Peyer's patch (tissue), 4 donors: Measurements from ENCODE around the gene KREMEN1. TPM values are rescaled to one million over a fixed set of nuclear protein-coding genes. Genes with fewer than 3 reads are reported as not detected.

Source experiments
- DNase-seq, 3 donors: peaks; one replicate each; pipeline ENCODE4 v3.0.0-alpha.2; 2017 to 2019
- H3K27ac ChIP-seq, 4 donors: fragments of 200-600 bp; sonication (generic); one replicate each; pipeline ENCODE4 v1.5.1; 2016 to 2019
- H3K27me3 ChIP-seq, 2 donors: fragments of 200-600 bp; sonication (generic); one replicate each; pipeline ENCODE4 v1.5.1; 2019
- H3K36me3 ChIP-seq, 3 donors: fragments of 200-600 bp; sonication (generic); one replicate each; pipeline ENCODE4 v1.5.1; 2016 to 2019
- H3K4me1 ChIP-seq, 4 donors: fragments of 200-600 bp; sonication (generic); one replicate each; pipeline ENCODE4 v1.5.1; 2016 to 2019
- H3K4me3 ChIP-seq, 4 donors: fragments of 200-600 bp; sonication (generic); 1 replicate in 3 of 4; 2 replicates in 1 of 4; pipeline ENCODE4 v1.5.1; 2016 to 2019; ENCODE audit warnings: mild to moderate bottlenecking in 1 of 4
- H3K9me3 ChIP-seq, 4 donors: fragments of 200-600 bp; sonication (generic); one replicate each; pipeline ENCODE4 v1.5.1; 2016 to 2019; ENCODE audit warnings: mild to moderate bottlenecking in 1 of 4
- POLR2A ChIP-seq, 2 donors: fragments of 450-650 bp; IDR thresholded peaks; one replicate each; pipeline ENCODE4 v1.5.1; 2017; ENCODE audit warnings: antibody characterized with exemption in 2 of 2, mild to moderate bottlenecking in 2 of 2, moderate library complexity in 2 of 2
- total RNA-seq, 4 donors: library from RNA; depleted of rRNA; stranded (reverse); fragments of >200 nt; gene quantifications; one replicate each; pipeline ENCODE4 v1.1.0, GENCODE V29; 2016
- TF ChIP-seq, protein P1 (sequence below), 6 experiments: fragments of 450-650 bp in 4 of 6; fragments of 200-600 bp in 2 of 6; sonication (generic) in 1 of 6; IDR thresholded peaks; one replicate each; pipeline ENCODE4 v1.5.1; 2017 to 2019; ENCODE audit warnings: antibody characterized with exemption in 6 of 6, mild to moderate bottlenecking in 3 of 6, moderate library complexity in 1 of 6

The KREMEN1 gene, protein sequence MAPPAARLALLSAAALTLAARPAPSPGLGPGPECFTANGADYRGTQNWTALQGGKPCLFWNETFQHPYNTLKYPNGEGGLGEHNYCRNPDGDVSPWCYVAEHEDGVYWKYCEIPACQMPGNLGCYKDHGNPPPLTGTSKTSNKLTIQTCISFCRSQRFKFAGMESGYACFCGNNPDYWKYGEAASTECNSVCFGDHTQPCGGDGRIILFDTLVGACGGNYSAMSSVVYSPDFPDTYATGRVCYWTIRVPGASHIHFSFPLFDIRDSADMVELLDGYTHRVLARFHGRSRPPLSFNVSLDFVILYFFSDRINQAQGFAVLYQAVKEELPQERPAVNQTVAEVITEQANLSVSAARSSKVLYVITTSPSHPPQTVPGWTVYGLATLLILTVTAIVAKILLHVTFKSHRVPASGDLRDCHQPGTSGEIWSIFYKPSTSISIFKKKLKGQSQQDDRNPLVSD
- 10 to 100 TPM in 3 of 4 donors, 1 to 10 TPM in 1; 8.2 to 32.2 (median 16.1) TPM for total RNA-seq

DNA sequence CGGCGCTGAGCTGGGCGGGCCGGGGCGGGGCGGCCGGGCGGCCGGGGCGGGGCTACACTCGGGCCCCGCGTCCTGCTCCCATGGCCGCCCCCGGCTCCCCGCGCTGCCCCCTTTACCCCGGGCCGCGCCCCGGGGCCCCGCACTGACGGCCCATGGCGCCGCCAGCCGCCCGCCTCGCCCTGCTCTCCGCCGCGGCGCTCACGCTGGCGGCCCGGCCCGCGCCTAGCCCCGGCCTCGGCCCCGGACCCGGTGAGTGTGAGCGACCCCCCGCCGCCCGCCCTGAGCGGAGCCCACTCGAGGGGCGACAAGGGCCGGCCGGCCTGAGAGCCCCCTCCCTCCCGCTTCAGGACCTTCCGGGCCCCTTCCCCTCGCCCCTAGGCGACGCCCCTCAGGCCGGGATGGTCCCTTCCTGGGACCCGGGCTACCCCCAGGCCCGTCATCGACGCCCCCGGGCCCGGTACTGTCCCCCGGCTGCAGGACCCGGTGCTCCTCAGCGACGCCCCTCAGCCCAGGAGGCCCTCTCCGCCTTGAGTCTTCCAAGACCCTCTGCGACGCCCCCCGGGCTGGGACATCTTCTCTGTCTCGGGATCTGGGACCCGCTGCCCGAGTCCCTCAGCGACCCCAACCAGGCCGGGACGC, at the start of gene KREMEN1:
Gene KREMEN1 (plus strand): TSS at position 57 of the 639 bp plus-strand sequence. CDS start 96 bp downstream, at position 153.
- Histone ChIP-seq H3K4me3 (peak within 1 kb of the TSS; percentile 48 to 85 (median 61)), H3K9me3 (no peaks in the 10 kb centered on the region), H3K36me3 (no peaks in the 10 kb centered on the region), H3K27me3 (no peaks in the 10 kb centered on the region), H3K4me1 (peaks cover 0 to 45% (median 7%) of the 10 kb centered on the region in 4 donors), H3K27ac (peak within 1 kb of the TSS; percentile 60 to 83 (median 72))
- TF ChIP-seq, protein P1, sequence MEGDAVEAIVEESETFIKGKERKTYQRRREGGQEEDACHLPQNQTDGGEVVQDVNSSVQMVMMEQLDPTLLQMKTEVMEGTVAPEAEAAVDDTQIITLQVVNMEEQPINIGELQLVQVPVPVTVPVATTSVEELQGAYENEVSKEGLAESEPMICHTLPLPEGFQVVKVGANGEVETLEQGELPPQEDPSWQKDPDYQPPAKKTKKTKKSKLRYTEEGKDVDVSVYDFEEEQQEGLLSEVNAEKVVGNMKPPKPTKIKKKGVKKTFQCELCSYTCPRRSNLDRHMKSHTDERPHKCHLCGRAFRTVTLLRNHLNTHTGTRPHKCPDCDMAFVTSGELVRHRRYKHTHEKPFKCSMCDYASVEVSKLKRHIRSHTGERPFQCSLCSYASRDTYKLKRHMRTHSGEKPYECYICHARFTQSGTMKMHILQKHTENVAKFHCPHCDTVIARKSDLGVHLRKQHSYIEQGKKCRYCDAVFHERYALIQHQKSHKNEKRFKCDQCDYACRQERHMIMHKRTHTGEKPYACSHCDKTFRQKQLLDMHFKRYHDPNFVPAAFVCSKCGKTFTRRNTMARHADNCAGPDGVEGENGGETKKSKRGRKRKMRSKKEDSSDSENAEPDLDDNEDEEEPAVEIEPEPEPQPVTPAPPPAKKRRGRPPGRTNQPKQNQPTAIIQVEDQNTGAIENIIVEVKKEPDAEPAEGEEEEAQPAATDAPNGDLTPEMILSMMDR (IDR thresholded peaks at IDR 0.05): no peak
- no peak for TF ChIP-seq POLR2A (IDR thresholded peaks at IDR 0.05)
- DNase-seq: no peak

DNA sequence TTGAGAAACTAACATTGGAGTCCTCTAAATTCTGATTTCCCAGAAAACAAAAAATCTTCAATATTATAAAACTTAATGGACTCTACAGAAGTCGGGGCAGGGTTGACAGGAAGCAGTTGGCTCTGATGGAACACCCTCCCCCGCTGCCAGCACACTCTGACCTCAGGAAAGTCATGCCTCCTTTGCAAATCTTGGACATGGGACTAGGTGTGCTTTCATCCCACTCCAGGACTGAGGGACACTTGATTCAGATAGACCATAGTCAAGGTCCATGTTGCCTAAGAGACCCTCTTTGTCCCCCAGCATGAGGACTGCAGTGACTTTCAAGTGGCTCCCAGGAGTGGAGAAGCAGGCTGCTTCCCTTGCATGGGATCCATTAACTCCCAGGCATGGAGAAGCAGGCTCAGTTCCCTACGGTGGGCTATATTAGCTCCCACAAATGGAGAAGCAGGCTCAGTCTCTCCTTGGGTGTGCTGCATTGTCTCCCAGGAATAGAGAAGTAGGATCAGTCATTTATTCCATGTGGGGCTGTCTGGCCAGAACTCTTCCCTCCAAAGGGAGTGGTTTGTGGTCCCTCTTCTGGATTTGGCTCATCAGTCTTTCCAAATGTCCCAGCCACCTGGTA, 49.6 kb upstream of the KREMEN1 start:
- Histone ChIP-seq H3K27ac (peak overlapping the region in 3 of 4 donors; percentile 9 to 22 (median 9)), H3K4me3 (no peak overlapping the region), H3K27me3 (no peaks in the 10 kb centered on the region), H3K4me1 (peaks cover 0 to 12% (median 0%) of the 10 kb centered on the region in 4 donors), H3K9me3 (no peaks in the 10 kb centered on the region), H3K36me3 (no peaks in the 10 kb centered on the region)
- no peak for DNase-seq
- TF ChIP-seq POLR2A (IDR thresholded peaks at IDR 0.05): no peak
- TF ChIP-seq, protein P1 (IDR thresholded peaks at IDR 0.05): no peak

DNA sequence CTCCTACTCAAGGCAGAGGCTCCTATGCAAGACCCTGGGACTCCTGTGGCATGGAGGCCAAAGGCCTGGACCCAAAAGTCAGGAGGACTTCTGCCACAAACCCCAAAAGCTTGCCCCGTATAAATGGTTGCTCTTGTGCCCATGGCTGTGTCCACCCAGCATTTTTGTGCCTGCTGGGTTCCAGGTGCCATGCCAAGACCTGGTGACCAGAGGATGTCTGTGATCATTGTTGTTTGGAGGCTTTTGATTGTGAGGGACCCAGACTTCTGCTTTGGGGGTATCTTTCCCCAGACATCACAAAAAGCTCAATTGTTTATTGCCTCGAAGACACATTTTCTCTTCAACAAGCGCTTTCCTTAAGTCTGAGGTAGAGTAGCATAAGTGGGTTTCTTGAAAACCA, 46.3 kb upstream of the KREMEN1 start:
- H3K36me3 ChIP-seq: no peaks in the 10 kb centered on the region
- H3K4me1 ChIP-seq: peaks cover 0 to 40% (median 0%) of the 10 kb centered on the region in 4 donors
- no peak for TF ChIP-seq POLR2A (IDR thresholded peaks at IDR 0.05)
- H3K27me3 ChIP-seq: no peaks in the 10 kb centered on the region
- no peaks in the 10 kb centered on the region for H3K9me3 ChIP-seq
- H3K27ac ChIP-seq: no peak overlapping the region
- DNase-seq: no peak
- no peak overlapping the region for H3K4me3 ChIP-seq

DNA sequence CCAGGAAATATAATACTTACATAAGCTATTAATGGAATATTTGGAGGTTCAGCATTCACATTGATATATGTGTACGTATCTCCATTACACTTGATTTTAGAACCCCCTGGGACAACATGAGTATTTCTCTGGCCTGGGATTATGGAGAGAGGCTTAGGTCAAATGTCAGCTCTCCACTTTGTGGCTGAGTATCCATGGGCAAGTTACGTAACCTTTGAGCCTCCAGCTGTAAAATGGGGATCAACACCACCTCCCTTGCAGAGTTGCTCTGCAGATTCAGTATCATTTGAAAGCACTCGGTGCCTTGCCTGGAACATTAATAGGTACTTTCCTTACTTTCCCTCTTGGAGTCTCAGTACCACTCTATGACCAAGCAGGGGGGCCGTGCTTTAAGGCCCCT, 44.4 kb upstream of the KREMEN1 start:
- no peaks in the 10 kb centered on the region for H3K9me3 ChIP-seq
- H3K4me1 ChIP-seq: peaks cover 0 to 41% (median 0%) of the 10 kb centered on the region in 4 donors

DNA sequence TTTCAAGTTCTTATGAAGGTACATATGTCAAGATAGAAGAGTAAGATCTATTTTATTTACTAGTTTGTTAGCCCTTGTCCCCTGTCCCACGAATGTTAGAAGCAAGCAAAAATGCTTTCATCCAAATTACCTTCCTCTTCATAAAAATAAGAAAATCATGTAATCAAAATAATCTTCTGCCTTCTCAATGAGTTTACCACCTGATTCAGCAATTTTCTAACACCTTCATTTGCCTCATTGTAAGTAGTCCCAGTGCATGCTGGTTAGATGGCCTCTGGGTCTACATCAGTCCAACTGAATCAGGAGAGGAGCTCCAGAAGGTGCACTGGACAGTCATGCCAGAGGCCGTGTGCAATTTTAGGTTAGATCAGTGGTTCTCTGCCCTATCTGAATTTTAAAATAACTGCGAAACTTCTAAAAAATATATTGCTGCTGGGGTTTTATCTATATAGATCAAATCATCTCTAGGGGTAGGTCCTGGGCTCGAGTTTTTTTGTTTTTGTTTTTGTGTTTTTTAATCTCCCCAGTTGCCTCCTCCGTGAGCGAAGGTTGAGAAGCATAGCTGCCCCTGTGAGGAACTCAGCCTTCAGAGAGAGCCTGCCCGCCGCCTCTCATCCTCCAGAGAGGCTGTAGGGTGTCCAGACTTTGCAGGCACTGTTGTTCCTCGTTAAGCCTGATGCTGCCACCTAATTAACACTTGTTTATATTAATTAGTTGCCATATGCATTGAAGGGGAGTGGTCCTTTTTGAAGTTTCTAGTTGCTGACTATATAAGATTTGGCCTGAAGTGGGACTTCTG, 43.4 kb upstream of the KREMEN1 start:
- H3K4me1 ChIP-seq: peaks cover 0 to 38% (median 0%) of the 10 kb centered on the region in 4 donors
- no peak for DNase-seq
- TF ChIP-seq POLR2A (IDR thresholded peaks at IDR 0.05): no peak
- TF ChIP-seq, protein P1 (IDR thresholded peaks at IDR 0.05): no peak
- no peaks in the 10 kb centered on the region for H3K36me3 ChIP-seq
- H3K27ac ChIP-seq: no peak overlapping the region
- H3K27me3 ChIP-seq: no peaks in the 10 kb centered on the region
- no peak overlapping the region for H3K4me3 ChIP-seq
- H3K9me3 ChIP-seq: no peaks in the 10 kb centered on the region

More for the DNA sequence above, 44.4 kb upstream of the KREMEN1 start:
- TF ChIP-seq, protein P1 (IDR thresholded peaks at IDR 0.05): no peak
- no peak for TF ChIP-seq POLR2A (IDR thresholded peaks at IDR 0.05)
- Histone ChIP-seq H3K4me3 (no peak overlapping the region), H3K27ac (no peak overlapping the region), H3K27me3 (no peaks in the 10 kb centered on the region), H3K36me3 (no peaks in the 10 kb centered on the region)
- no peak for DNase-seq
